Lower leg skin (tissue), 4 donors: ENCODE results near the gene CFAP43. TPM values are rescaled to one million over a fixed set of nuclear protein-coding genes. Genes with fewer than 3 reads are reported as not detected.

Source experiments
- DNase-seq, 2 donors: peaks; one replicate each; pipeline ENCODE4 v3.0.0-alpha.2; 2019; ENCODE audit warnings: low spot score in 2 of 2
- H3K4me3 ChIP-seq: fragments of 200-600 bp; sonication (generic); 2 replicates; pipeline ENCODE4 v1.5.1; 2017; ENCODE audit warnings: mild to moderate bottlenecking, low read depth; ENCODE audit not compliant: poor library complexity, severe bottlenecking
- POLR2A ChIP-seq, 2 donors: fragments of 450-650 bp; IDR thresholded peaks; one replicate each; pipeline ENCODE4 v1.6.1; 2016 to 2017; ENCODE audit warnings: antibody characterized with exemption in 2 of 2, mild to moderate bottlenecking in 1 of 2, moderate library complexity in 1 of 2
- WGBS, 2 donors: methylation state at CpG; one replicate each; pipeline ENCODE4 v1.1.5; 2018; 5-methylcytosine and 5-hydroxymethylcytosine counted together
- intact Hi-C: fragments of 100-400 bp; cut with DNase I; formaldehyde crosslinking; loops from one replicate; pipeline ENCODE4 v1.15.0; 2023; ENCODE audit warnings: low total_unique reads
- total RNA-seq, 4 donors: library from RNA; depleted of rRNA; stranded (reverse); fragments of >200 nt; gene quantifications; one replicate each; pipeline ENCODE4 v1.1.0, GENCODE V29; 2016
- TF ChIP-seq, protein P1 (sequence below), 3 donors: fragments of 450-650 bp; IDR thresholded peaks; one replicate each; pipeline ENCODE4 v1.5.1; 2016; ENCODE audit warnings: antibody characterized with exemption in 3 of 3, mild to moderate bottlenecking in 3 of 3, moderate library complexity in 2 of 3

The CFAP43 gene
- total RNA-seq, 4 donors from 2014 or later = 0.19 to 1.6 (median 0.50) TPM

DNA sequence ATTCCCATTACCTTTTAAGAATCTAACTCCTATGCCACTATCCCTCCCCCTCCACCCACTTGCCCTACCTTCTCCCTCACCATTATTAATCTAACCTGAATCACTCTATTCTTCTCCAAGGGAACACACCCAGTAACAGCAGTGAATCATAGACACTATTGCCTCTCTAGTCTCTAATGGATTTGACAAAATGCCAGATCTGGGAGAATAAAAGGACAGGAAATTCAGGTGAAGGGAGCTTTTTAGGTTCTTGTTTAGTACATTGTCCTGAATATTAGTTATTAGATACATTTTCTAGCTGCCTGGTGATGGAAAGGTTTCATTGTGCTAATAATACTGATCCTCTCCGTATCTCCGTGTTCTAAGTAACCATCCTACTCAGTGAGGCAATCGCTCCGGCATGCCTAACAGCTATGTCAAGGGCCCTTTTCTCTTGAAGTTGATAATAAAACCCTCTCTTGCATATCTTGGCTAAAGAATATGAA is 114.3 kb downstream of the CFAP43 start:
- no peak for TF ChIP-seq POLR2A (IDR thresholded peaks at IDR 0.05)
- TF ChIP-seq, protein P1, sequence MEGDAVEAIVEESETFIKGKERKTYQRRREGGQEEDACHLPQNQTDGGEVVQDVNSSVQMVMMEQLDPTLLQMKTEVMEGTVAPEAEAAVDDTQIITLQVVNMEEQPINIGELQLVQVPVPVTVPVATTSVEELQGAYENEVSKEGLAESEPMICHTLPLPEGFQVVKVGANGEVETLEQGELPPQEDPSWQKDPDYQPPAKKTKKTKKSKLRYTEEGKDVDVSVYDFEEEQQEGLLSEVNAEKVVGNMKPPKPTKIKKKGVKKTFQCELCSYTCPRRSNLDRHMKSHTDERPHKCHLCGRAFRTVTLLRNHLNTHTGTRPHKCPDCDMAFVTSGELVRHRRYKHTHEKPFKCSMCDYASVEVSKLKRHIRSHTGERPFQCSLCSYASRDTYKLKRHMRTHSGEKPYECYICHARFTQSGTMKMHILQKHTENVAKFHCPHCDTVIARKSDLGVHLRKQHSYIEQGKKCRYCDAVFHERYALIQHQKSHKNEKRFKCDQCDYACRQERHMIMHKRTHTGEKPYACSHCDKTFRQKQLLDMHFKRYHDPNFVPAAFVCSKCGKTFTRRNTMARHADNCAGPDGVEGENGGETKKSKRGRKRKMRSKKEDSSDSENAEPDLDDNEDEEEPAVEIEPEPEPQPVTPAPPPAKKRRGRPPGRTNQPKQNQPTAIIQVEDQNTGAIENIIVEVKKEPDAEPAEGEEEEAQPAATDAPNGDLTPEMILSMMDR (IDR thresholded peaks at IDR 0.05) = no peak
- no peak for DNase-seq
- H3K4me3 ChIP-seq = no peak overlapping the region
- intact Hi-C loops = no loop called here
- WGBS, 2 donors = 58 to 64% methylated on average over 4 of the region's 4 CpGs

DNA sequence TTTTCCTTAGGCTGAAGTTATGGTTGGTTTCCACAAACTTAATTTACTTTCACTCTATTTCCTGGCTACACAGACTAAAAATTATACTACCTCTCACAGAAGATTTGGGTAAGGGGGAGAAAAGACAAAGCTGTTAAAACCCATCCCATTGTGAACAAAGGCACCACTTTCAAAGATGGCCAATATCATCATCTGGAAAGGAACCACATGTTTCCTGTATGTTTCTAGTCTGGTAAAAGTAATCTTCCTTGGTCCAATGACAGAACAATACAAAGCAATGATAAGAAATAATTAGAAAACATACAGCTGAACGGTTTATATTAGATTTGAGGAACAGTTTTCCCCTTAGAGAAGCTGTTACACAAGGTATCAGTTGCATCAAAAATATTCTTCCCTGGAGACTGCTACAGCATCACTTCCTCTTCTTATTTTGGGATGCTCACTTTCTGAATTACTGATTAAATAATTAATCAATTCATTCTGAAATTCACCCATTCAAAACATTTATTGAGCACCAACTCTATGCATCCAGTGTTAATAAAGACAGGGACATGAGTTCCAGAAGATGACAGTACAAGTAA is 118.7 kb downstream of the CFAP43 start:
- TF ChIP-seq POLR2A (IDR thresholded peaks at IDR 0.05) = no peak
- TF ChIP-seq, protein P1 (IDR thresholded peaks at IDR 0.05) = no peak
- intact Hi-C loops = no loop called here

DNA sequence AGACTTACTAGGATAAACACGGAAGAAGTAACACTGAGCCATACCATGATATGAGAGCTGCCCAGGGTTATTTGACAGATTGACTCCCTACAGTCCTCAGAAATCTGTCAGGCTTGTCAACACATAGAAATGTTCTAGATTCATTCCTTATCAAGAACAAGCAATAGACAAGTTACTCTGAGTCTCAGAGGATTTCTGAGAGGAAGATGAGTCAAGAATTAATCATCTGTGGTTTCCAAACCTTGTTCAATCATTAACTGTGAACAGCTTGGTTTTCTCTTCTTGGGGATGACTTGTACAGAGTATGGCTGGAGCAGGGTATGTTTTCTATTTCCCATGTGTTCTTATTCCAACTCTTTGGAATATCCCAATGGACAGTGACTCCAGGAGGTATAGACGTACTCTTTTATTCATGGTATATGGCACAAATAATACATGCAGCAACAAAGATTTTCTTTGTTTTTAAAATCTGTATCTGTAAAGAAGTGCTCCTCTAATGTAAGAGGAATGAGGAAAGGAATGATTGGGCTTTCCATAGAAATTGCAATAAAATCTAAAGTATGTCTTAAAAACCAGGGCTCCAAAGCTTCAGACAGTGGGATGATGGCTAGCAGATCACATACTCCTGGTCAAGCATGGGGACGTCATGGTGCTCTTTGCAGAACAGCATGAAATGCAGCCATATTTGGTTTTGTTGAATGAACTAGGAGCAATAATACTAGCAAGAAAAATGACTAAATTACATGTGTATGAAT is 122.1 kb downstream of the CFAP43 start:
- DNase-seq = no peak
- no peak for TF ChIP-seq POLR2A (IDR thresholded peaks at IDR 0.05)
- TF ChIP-seq, protein P1 (IDR thresholded peaks at IDR 0.05) = no peak
- intact Hi-C loops = no loop called here
- WGBS, 2 donors = 61 to 81% methylated on average over 3 of the region's 3 CpGs
- H3K4me3 ChIP-seq = no peak overlapping the region

More for the DNA sequence above, 118.7 kb downstream of the CFAP43 start:
- H3K4me3 ChIP-seq = no peak overlapping the region
- DNase-seq = no peak
- 55 to 64% methylated on average over 1 of the region's 1 CpG for whole genome bisulfite sequencing, 2 donors

DNA sequence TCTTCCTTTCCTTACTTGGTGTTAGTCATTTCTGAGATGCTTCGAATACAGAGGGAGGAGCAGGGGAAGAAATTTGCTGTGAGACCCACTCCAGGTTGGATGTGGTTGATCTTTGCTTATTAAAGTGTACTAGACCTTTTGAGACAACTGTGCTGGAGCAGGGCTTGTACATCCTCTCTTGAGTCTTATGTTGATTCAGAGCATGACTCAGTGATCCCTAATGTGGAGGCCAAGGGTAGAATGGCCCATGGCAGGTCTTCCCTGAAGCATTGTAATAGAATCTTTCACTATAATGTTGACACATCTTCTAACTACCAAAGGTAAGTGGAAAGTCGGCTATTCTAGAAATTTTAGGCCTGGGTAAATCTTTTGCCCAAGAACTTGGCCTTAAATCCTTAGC is 127.2 kb downstream of the CFAP43 start:
- intact Hi-C loops = no loop called here
- H3K4me3 ChIP-seq = no peak overlapping the region
- TF ChIP-seq, protein P1 (IDR thresholded peaks at IDR 0.05) = no peak
- no peak for TF ChIP-seq POLR2A (IDR thresholded peaks at IDR 0.05)
- DNase-seq = no peak
- WGBS, 2 donors = 84 to 95% methylated on average over 2 of the region's 2 CpGs

DNA sequence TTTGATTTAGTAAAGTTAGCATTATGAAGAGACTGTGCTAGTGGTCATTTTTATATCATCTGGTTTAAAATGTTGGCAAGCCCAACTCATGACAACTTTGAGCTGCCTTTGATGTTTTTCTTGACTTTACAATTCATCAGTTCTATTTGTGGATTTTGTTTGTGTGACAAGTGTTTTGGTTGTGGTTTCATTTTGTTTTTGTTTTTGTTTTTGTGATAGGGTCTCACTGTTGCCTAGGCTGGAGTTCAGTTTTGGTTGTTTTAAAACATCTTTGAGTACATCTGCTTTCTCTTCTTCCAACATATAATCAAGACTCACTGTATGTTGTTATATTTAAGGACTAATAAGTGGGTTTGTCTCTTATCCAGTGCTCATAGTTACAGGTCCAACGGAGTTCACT is 127.7 kb downstream of the CFAP43 start:
- no peak overlapping the region for H3K4me3 ChIP-seq
- intact Hi-C loops = no loop called here
- WGBS, 2 donors = 0 to 36% methylated on average over 1 of the region's 1 CpG
- TF ChIP-seq, protein P1 (IDR thresholded peaks at IDR 0.05) = no peak
- no peak for TF ChIP-seq POLR2A (IDR thresholded peaks at IDR 0.05)
- DNase-seq = no peak
